Mucosa of stomach (tissue), 1 donor: ENCODE results near the gene GABRP.
A peak's percentile ranks its signal among the peaks of the same experiment; 100 is the strongest.

Experiments
- H3K27me3 ChIP-seq: one replicate; pipeline ENCODE4 v1.7.0; 2013; ENCODE audit warnings: mild to moderate bottlenecking, low read length; ENCODE audit not compliant: control insufficient read depth, insufficient read depth
- H3K36me3 ChIP-seq: one replicate; pipeline ENCODE4 v1.7.0; 2013; ENCODE audit warnings: low read length; ENCODE audit not compliant: control insufficient read depth, insufficient read depth
- H3K4me1 ChIP-seq: one replicate; pipeline ENCODE4 v1.7.0; 2013; ENCODE audit warnings: mild to moderate bottlenecking, low read length; ENCODE audit not compliant: control insufficient read depth, insufficient read depth
- H3K4me3 ChIP-seq: one replicate; pipeline ENCODE4 v1.7.0; 2013; ENCODE audit warnings: low read length
- H3K9ac ChIP-seq: one replicate; pipeline ENCODE4 v1.7.0; 2013; ENCODE audit warnings: mild to moderate bottlenecking, low read length, moderate library complexity
- H3K9me3 ChIP-seq: one replicate; pipeline ENCODE4 v1.7.0; 2013; ENCODE audit warnings: mild to moderate bottlenecking, low read length, moderate library complexity; ENCODE audit not compliant: control insufficient read depth
- donor health status: Pancreatic carcinoma.

Gene GABRP

DNA sequence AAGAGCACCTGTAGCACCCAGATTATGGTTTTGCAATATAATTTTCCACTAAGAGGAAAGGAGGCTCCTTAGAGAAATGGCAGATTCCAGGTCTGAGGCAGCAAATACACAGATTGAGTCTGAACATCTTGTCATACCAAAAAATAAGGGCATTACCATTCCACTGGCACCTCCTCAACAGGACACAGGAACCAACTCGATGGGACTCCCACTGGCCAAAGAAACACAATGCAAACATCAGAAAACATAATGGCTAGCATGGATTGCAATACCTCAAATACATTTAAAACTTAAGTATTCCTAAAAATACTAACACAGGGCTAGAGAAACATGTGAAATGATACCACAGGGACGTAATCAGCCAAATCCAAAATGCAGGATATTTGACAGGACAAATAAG lies 65.8 kb downstream of the GABRP start:
- H3K4me3 ChIP-seq: no peak overlapping the region
- H3K9me3 ChIP-seq: no peaks in the 10 kb centered on the region

DNA sequence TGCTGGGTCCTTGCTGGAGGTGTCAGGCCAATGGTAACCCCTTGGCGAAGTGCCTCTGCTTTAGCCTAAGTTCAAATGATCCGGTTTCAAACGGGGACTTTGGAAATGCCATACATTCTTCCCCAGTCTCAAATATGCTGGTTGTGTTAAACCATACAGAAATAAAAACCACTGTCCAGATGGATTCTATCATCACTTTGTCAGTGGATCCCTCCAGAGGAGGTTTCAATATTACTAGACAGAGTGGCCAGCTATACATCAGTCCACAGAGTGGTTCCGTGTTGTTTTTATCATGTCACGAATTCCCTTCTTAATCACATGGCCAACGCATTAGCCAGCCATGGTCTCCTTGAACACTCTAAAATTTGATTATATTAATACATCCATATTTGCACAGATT lies 71.0 kb downstream of the GABRP start:
- Histone ChIP-seq H3K4me3 (no peak overlapping the region), H3K27me3 (no peaks in the 10 kb centered on the region), H3K36me3 (no peaks in the 10 kb centered on the region), H3K9ac (no peak overlapping the region), H3K9me3 (no peaks in the 10 kb centered on the region), H3K4me1 (no peaks in the 10 kb centered on the region)

More for the DNA sequence above, 65.8 kb downstream of the GABRP start:
- no peaks in the 10 kb centered on the region for H3K4me1 ChIP-seq
- H3K27me3 ChIP-seq: no peaks in the 10 kb centered on the region
- no peak overlapping the region for H3K9ac ChIP-seq
- no peaks in the 10 kb centered on the region for H3K36me3 ChIP-seq

DNA sequence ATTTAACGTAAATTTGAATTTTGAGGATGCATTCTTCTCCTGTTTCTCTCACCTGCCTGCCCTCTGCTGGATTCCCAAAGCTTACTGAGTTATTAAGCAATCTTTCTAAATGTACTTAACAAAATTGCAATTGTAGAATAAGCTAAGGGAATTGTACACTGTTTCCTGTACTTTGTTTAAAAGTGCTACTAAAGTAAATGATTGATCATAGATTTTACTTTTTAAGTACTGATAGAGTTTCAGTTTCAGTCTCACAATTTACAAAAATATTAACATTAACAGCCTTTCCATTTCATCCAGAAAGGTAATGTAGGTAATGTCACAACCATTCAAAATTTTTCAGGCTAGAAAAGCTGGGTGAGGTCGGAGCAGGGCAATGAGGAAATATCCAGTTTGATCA lies 73.5 kb downstream of the GABRP start:
- peaks cover 6% of the 10 kb centered on the region for H3K9me3 ChIP-seq
- no peaks in the 10 kb centered on the region for H3K4me1 ChIP-seq
- no peaks in the 10 kb centered on the region for H3K27me3 ChIP-seq
- no peak overlapping the region for H3K4me3 ChIP-seq
- no peaks in the 10 kb centered on the region for H3K36me3 ChIP-seq
- H3K9ac ChIP-seq: no peak overlapping the region

DNA sequence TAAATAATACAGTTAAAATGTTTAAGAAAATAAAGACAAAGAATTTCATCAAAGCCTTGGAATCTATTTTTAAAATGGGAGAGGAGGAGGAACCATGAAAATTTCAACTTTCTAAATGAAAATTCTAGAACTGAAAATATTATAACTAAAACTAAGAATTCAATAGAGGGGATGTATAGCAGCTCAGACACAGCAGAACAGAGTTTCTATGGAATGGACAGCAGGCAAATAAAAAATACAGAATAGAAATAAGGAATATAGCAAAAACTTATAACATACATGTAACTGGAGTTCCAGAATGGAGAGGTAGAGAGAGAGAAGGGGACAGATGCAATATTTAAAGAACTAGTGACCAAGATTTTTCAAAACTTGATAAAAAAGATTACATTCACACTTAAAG lies 76.9 kb downstream of the GABRP start:
- Histone ChIP-seq H3K36me3 (no peaks in the 10 kb centered on the region), H3K9me3 (peaks cover 6% of the 10 kb centered on the region), H3K4me3 (no peak overlapping the region), H3K9ac (no peak overlapping the region), H3K4me1 (no peaks in the 10 kb centered on the region), H3K27me3 (peaks cover 7% of the 10 kb centered on the region)

DNA sequence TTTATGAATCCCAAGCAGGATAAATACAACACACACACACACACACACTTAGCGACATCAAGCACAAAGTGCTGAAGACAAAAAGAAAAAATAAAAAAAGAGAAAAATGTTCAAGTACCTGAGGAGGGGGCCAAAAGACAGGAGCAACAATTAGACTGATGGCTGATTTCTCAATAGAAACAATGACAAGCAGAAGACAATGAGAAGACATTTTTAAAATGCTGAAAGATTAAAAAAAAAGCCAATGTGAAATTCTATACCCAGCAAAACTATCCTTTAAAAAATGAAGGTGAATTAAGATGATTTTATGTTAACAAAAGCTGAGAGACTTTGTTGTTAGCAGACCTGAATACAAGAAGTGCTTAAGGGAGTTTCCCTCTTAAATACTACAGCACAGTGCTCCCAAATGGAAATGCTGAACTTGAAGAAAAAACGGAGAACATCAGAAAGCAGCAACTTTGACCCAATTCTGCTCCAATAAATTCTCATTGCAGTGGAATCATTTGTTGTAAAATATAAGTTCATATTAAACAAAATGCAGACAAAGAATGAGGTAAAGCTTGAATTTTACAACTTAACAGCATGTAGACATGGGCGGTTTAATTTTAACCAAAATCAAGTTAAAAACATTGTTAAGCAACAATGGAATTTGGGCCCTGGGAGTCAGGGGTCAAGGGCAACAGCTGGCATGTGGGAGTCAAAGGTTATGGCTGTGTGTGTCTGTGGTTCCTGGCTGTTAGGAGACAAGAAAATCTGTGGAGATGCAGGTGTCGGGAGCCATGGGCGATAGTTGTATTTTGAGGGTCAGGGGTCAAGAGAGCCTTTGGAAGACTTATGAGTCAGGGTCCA lies 77.5 kb downstream of the GABRP start:
- Histone ChIP-seq H3K4me1 (no peaks in the 10 kb centered on the region), H3K4me3 (no peak overlapping the region), H3K36me3 (no peaks in the 10 kb centered on the region), H3K27me3 (peaks cover 7% of the 10 kb centered on the region), H3K9ac (no peak overlapping the region), H3K9me3 (peaks cover 6% of the 10 kb centered on the region)

DNA sequence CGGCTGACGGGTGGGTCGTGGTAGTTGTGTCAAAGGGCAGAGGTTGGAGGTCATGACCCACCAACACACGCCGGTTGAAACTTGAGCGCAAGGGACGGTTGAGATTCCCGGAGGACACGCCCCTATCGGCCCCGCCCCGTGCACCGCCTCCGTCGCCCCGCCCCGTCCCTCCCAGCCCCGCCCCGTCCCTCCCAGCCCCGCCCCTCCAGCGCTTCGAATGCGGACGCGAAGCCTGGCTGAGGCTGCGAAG lies 78.1 kb downstream of the GABRP start:
- Histone ChIP-seq H3K4me1 (no peaks in the 10 kb centered on the region), H3K4me3 (no peak overlapping the region), H3K27me3 (peaks cover 7% of the 10 kb centered on the region), H3K9ac (no peak overlapping the region), H3K36me3 (no peaks in the 10 kb centered on the region), H3K9me3 (peaks cover 6% of the 10 kb centered on the region)

DNA sequence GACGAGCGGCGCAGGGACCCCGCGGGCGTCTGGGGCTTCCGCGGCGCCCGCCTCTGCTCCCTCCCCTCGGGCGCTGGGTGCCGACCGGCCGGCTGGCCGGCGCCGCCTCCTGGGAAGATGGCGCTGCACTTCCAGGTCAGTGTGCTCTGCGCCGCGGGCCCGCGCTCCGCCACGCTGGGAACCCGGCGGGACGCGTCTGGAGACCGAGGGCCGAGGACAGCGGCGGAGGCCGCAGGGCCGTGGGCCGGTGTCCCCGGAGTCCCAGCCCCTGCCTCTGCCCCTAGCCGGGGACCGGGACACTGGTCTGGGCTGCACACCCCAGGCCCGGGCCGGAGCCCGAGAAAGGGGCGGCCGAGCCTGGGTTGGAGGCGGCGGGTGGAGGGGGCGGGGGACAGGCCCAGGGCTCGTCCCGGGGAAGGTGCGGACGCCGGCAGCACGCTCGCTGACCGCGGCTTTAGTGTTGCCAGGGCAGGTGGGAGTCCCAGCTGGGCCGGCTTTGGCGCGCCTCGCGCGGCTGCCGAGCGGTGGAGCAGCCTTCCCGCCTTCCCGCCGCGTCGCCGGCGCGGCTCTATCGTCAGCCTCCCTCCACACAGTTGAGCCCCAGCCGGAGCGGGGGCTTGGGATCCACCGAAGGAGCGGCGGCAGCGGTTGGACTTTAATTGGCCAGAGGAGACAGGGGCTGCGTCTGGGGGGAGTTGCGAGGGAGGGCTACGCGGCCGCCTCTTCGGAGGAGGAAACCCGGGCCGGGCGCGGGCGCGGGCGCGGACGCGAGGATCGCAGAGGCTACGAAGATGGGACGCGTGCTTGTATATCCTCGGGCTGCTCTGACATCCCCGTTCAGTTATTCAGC lies 78.6 kb downstream of the GABRP start, which contains the start of gene RANBP17:
Gene RANBP17, plus strand, starts transcription at position 102 of the 850 bp plus-strand sequence.
- peak within 1 kb of the TSS; percentile 26 for H3K9ac ChIP-seq

DNA sequence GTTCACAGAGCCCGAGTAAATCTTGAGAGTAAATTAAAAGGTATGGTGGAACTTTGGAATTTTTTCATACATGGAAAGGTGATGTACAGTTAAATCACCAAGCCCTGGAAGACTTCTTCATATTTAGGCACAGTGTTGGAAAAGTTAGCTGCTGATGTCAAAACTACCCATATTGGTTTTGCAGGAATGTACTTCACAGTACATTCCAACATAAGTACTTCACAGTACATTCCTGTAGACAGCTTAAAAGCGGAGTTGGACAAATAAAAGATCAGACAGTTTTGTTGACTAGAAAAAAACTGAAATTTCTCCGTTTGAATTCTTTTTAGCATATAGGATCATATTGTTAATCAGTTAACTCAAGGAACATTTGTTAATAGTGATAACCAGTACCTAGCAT lies 80.1 kb downstream of the GABRP start:
- H3K27me3 ChIP-seq: peaks cover 7% of the 10 kb centered on the region
- H3K4me1 ChIP-seq: no peaks in the 10 kb centered on the region
- H3K9ac ChIP-seq: no peak overlapping the region
- no peak overlapping the region for H3K4me3 ChIP-seq
- peaks cover 6% of the 10 kb centered on the region for H3K9me3 ChIP-seq
- no peaks in the 10 kb centered on the region for H3K36me3 ChIP-seq

More for the DNA sequence above, 78.6 kb downstream of the GABRP start, which contains the start of gene RANBP17:
- Histone ChIP-seq H3K4me1 (no peaks in the 10 kb centered on the region), H3K9me3 (peaks cover 6% of the 10 kb centered on the region), H3K36me3 (no peaks in the 10 kb centered on the region), H3K27me3 (peaks cover 7% of the 10 kb centered on the region), H3K4me3 (no peak within 1 kb of the TSS)
